Ovary (tissue), 3 donors: ENCODE data around the gene ERICH6B.

Experiments used
- POLR2A ChIP-seq: fragments of 450-650 bp; IDR thresholded peaks from one replicate; pipeline ENCODE4 v1.6.1; 2017; ENCODE audit warnings: antibody characterized with exemption, mild to moderate bottlenecking, moderate library complexity
- TF ChIP-seq, protein P1 (sequence below), 3 donors: fragments of 450-650 bp in 2 of 3; fragments of 200-600 bp in 1 of 3; IDR thresholded peaks; one replicate each; pipeline versions ENCODE4 v1.5.1 to v1.8.0; 2016 to 2022; ENCODE audit warnings: antibody characterized with exemption in 3 of 3, mild to moderate bottlenecking in 1 of 3
- donor health status: DM: no; HTN: no; CAD: no.

DNA sequence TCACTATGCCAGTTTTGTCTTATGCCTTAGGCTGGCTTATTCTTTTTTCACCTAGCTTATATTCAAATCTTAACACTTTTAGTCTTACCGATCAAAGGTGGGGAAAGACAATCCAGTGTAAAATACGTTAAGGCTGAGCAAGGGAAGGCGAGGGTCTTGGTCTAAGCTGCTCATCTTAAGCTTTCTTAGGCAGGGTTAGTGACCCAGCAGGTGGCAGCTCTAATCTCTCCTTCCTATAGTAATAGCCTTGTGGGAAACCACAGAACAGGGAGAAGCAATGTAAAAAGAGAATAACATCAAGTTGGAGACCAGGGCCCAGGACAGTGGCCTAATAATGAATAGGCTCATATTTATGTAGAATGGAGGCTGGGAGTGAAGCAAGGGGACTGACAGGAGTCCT lies 104.9 kb downstream of the ERICH6B start:
- TF ChIP-seq, protein P1, sequence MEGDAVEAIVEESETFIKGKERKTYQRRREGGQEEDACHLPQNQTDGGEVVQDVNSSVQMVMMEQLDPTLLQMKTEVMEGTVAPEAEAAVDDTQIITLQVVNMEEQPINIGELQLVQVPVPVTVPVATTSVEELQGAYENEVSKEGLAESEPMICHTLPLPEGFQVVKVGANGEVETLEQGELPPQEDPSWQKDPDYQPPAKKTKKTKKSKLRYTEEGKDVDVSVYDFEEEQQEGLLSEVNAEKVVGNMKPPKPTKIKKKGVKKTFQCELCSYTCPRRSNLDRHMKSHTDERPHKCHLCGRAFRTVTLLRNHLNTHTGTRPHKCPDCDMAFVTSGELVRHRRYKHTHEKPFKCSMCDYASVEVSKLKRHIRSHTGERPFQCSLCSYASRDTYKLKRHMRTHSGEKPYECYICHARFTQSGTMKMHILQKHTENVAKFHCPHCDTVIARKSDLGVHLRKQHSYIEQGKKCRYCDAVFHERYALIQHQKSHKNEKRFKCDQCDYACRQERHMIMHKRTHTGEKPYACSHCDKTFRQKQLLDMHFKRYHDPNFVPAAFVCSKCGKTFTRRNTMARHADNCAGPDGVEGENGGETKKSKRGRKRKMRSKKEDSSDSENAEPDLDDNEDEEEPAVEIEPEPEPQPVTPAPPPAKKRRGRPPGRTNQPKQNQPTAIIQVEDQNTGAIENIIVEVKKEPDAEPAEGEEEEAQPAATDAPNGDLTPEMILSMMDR (IDR thresholded peaks at IDR 0.05), result no peak
- TF ChIP-seq POLR2A, result no peak
